AG04449 (cell line): ENCODE data around the gene AK8.

Experiments
- CTCF ChIA-PET: fragments of 350-600 bp; formaldehyde crosslinking; extraction: SDS; loops from one replicate; lab custom pipeline; 2021; ENCODE audit warnings: antibody characterized with exemption; lab: Yijun Ruan, JAX
- POLR2A ChIA-PET: fragments of 400-600, 350-600 bp; formaldehyde crosslinking; extraction: SDS; loops from one replicate; lab custom pipeline; 2020; ENCODE audit warnings: antibody characterized with exemption, inconsistent platforms; lab: Yijun Ruan, JAX
- DNase-seq: peaks from one replicate; pipeline ENCODE4 v3.0.0-alpha.2; 2010; ENCODE audit warnings: low read depth, low spot score
- H3K4me3 ChIP-seq: 2 replicates; pipeline ENCODE4 v1.5.1; 2011; ENCODE audit warnings: low read depth, mild to moderate bottlenecking, control low read depth, low read length
- TF ChIP-seq, protein P1 (sequence below): IDR thresholded peaks from one replicate; pipeline ENCODE4 v1.5.1; 2011; ENCODE audit warnings: mild to moderate bottlenecking, moderate library complexity, low read length, control low read depth, inconsistent platforms; ENCODE audit not compliant: insufficient read depth; ENCODE audit errors: missing control alignments

Gene AK8

DNA sequence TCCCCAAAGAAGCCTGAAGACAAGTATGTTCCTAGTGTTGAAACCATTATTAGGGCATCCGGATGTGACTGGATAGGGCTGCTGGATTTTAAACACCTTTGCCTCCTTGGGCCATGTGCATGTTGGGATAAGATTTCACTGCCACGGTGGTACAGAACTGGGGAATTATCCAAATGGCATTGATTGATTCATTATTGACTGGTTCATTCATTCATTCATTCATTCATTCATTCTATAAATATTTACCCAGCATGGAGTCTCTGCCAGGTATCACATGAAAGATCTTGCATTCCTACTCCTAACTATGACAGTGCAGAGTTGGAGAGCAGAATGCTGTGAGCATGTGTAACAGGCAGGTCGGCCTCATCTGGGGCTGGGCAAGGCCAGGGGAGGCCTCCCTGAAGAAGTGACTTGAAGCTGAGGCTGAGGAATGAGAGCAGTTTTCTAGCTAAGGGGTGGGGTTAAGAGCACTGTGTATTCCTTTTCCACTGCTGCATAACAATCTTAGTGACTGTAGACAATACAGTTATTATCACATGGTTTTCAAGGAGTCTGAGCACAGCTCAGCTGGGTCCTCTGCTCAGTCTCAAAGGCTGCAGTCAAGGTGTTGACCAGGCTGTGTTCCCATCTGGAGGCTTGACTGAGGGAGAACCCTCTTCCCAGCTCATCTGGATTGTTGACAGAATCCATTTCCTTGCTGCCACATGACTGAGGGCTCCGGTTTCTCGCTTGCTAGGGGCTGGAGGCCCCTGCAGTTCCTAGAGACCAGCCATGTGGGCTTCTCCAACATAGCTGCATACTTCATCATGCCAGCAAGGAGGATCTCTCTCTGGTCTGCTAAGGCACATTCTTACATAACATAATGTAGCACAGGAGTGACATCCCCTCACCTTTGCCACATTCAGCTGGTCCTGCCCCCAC is 35.7 kb downstream of the AK8 start:
- TF ChIP-seq, protein P1, sequence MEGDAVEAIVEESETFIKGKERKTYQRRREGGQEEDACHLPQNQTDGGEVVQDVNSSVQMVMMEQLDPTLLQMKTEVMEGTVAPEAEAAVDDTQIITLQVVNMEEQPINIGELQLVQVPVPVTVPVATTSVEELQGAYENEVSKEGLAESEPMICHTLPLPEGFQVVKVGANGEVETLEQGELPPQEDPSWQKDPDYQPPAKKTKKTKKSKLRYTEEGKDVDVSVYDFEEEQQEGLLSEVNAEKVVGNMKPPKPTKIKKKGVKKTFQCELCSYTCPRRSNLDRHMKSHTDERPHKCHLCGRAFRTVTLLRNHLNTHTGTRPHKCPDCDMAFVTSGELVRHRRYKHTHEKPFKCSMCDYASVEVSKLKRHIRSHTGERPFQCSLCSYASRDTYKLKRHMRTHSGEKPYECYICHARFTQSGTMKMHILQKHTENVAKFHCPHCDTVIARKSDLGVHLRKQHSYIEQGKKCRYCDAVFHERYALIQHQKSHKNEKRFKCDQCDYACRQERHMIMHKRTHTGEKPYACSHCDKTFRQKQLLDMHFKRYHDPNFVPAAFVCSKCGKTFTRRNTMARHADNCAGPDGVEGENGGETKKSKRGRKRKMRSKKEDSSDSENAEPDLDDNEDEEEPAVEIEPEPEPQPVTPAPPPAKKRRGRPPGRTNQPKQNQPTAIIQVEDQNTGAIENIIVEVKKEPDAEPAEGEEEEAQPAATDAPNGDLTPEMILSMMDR, result no peak
- no peak for DNase-seq
- ChIA-PET CTCF (no interaction called here), POLR2A (no interaction called here)
- no peak overlapping the region for H3K4me3 ChIP-seq

DNA sequence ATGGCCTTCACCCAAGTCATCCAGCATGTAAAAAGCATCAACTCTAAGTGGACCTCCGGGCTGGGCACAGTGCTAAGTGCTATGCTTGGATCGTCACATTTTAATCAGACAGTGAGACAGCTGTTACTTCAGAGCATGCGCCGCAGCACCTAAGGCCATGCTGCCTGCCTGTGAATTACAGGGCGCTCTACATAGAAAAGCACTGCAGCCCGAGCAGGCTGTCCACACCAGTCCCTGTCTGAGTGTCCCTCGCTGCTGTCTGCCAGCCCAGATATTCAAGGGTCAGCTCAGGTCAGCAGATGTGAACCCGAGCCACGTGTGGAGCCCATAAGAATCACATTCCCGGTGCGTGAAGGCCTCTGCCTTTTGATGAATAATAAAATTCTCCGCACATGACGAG is 37.1 kb downstream of the AK8 start:
- DNase-seq, result no peak
- TF ChIP-seq, protein P1, result no peak
- H3K4me3 ChIP-seq, result no peak overlapping the region
- ChIA-PET POLR2A (no interaction called here), CTCF (no interaction called here)

DNA sequence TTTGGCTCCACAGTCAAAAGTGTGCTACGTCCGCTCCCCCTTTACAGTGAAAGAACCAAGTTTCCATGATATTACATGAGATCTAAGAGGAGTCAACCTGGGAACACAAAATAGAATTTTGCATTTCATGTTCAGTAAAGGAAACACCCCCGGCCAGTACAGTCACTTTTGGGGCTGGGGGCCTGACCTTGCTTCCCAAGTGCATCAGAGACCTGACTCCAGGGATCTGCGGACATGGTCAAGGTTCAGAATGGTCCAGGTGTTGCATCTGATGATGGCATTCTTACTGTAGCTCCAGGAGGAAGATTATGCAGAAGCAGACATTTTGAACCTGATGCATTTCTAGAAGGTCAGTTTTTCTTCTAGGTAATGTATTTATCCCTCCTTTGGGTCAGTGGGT is 39.8 kb downstream of the AK8 start:
- TF ChIP-seq, protein P1, result no peak
- CTCF ChIA-PET, result interaction anchor here (0.8 kb wide), 1 partner anchor 78 kb away, joined by 3 read pairs; no protein-coding TSS in a partner anchor

DNA sequence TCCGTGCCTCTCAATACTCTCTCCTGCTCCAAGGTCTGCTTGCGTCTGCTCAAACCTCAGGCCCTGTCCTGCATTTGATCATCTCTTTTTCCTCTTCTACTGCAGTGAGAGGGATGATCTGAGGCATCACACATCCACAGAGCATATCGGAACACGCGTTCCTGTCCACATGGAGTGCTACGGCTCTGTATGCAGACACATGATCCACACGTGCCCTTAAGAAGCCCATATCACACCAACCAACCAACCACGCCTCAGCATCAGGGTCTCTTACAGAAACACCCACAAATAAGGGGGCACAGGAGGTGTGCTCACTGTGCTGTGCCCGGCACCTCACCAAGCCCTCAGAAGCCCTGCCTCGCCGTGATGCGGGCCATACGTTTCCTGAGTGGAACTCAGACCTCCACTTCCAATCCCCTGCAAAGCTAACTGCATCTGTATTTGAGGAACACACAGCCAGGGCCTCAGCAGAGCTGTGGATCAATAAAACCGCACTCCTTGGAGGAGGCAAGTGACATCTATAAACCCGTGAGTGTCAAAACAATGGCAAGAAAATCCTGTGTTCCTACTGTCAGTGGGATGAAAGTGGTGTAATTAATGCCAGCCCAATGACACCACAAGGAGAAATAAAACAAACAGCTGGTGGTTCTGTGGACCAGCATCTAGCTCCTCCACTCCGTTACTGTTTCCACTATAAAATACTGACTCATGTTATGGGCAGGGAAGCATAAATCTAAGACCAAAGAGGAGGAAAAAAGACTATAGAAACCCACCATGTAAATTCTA is 40.4 kb downstream of the AK8 start:
- CTCF ChIA-PET, result interaction anchor here (0.8 kb wide), 1 partner anchor 79 kb away, joined by 3 read pairs; no protein-coding TSS in a partner anchor
- no peak overlapping the region for H3K4me3 ChIP-seq
- POLR2A ChIA-PET, result interaction anchor here (0.6 kb wide), 1 partner anchor 39 kb away, joined by 3 read pairs; no protein-coding TSS in a partner anchor
- TF ChIP-seq, protein P1, result no peak
- DNase-seq, result no peak

More for the DNA sequence above, 39.8 kb downstream of the AK8 start:
- POLR2A ChIA-PET, result interaction anchor here (0.6 kb wide), 1 partner anchor 39 kb away, joined by 3 read pairs; no protein-coding TSS in a partner anchor
- DNase-seq, result no peak
- H3K4me3 ChIP-seq, result no peak overlapping the region

DNA sequence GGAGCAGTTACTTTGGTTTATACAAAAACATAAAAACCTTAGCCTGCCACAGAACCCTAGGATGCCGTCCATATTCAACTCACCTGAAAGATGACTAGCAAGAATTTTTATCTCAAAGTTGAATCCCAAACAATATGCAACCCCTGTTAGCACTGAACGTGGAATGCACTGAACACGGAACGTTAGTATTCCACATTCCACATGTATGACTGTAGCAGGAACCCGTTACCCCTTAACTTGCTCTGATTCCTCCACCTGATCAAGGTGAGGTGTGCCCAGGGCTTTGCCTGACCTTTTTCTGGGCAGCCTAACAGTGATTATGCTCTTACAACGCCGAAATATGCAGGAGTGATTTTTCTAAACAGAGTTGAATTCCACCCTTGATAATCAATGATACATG is 43.7 kb downstream of the AK8 start:
- CTCF ChIA-PET, result no interaction called here
- POLR2A ChIA-PET, result no interaction called here

More for the DNA sequence above, 43.7 kb downstream of the AK8 start:
- DNase-seq, result no peak
- TF ChIP-seq, protein P1, result no peak
- H3K4me3 ChIP-seq, result no peak overlapping the region
